Measurements from ENCODE around the gene DOCK2. TPM values are rescaled to one million over a fixed set of nuclear protein-coding genes. Genes with fewer than 3 reads are reported as not detected.

The DOCK2 gene
- total RNA-seq, 1 donor from 2014 or later, result 1.1 TPM

DNA sequence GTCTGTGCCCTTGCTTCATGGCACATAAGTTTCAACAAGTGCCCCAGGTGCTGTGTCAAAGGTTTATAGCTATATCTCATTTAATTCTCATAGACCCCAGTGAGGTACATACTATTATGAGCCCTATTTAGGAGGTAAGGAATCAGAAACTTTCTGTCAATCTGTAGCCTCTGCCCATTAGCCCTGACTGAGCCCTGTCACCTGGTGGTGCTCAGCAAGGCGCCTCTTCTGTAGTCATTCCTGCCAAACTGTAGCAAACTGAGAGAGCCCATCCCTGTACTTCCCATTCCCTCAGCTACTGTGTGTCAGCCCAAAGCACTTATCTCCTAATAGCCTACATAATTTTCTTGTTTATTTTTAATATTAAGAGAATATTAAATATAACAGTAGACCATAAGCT lies 422.1 kb downstream of the DOCK2 start:
- DNase-seq (ENCODE audit: low spot score), result no peak
- no peaks in the 10 kb centered on the region for H3K36me3 ChIP-seq
- no peak overlapping the region for H3K27ac ChIP-seq
- no peaks in the 10 kb centered on the region for H3K79me2 ChIP-seq (ENCODE audit: low read depth)
- no peaks in the 10 kb centered on the region for H4K20me1 ChIP-seq (ENCODE audit: low read depth)
- no peaks in the 10 kb centered on the region for H3K4me1 ChIP-seq
- Mint-ChIP-seq H3K9me3 (no peaks in the 10 kb centered on the region), H3K27me3 (ENCODE audit: insufficient read depth, low read depth) (peaks cover 2% of the 10 kb centered on the region), H3K4me1 (no peaks in the 10 kb centered on the region), H3K4me3 (no peak overlapping the region), H3K27ac (no peak overlapping the region), H3K36me3 (no peaks in the 10 kb centered on the region)
- no peak overlapping the region for H3K4me3 ChIP-seq
- H3K9me3 ChIP-seq (ENCODE audit: low read depth), result no peaks in the 10 kb centered on the region
- no peak overlapping the region for H3K9ac ChIP-seq
- H3K4me2 ChIP-seq, result no peak overlapping the region
- no peak for TF ChIP-seq EZH2 (IDR thresholded peaks at IDR 0.05)
- no peak for TF ChIP-seq EZH2phosphoT487 (IDR thresholded peaks at IDR 0.05)
- TF ChIP-seq, protein P1, sequence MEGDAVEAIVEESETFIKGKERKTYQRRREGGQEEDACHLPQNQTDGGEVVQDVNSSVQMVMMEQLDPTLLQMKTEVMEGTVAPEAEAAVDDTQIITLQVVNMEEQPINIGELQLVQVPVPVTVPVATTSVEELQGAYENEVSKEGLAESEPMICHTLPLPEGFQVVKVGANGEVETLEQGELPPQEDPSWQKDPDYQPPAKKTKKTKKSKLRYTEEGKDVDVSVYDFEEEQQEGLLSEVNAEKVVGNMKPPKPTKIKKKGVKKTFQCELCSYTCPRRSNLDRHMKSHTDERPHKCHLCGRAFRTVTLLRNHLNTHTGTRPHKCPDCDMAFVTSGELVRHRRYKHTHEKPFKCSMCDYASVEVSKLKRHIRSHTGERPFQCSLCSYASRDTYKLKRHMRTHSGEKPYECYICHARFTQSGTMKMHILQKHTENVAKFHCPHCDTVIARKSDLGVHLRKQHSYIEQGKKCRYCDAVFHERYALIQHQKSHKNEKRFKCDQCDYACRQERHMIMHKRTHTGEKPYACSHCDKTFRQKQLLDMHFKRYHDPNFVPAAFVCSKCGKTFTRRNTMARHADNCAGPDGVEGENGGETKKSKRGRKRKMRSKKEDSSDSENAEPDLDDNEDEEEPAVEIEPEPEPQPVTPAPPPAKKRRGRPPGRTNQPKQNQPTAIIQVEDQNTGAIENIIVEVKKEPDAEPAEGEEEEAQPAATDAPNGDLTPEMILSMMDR (IDR thresholded peaks at IDR 0.05), result no peak
- H3K27me3 ChIP-seq, result no peaks in the 10 kb centered on the region
- no peak overlapping the region for H2AFZ ChIP-seq (replicated peaks)
- no peaks in the 10 kb centered on the region for H3F3A ChIP-seq (ENCODE audit: low read depth)

DNA sequence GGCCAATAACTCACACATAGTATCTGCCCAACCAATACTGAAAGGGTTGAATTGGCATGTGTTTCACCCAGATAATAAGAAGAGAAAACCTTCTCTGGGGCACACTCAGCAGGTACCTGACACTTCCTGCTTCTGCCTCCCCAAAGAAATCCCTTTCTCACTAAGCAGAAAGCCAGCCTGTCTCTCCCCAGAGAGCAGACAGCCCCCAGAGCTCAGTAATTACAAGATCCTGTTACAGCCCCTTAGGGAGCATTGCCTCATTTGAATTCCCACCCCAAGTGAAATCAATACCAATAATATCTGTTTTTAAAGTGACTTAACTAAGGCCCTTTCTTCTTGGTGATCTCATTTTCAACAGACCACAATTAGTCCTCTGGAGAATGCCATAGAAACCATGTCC lies 430.1 kb downstream of the DOCK2 start:
- no peak overlapping the region for H2AFZ ChIP-seq (replicated peaks)
- H3K4me3 ChIP-seq, result no peak overlapping the region
- DNase-seq (ENCODE audit: low spot score), result no peak
- Mint-ChIP-seq H3K9me3 (no peaks in the 10 kb centered on the region), H3K4me3 (no peak overlapping the region), H3K4me1 (no peaks in the 10 kb centered on the region), H3K36me3 (no peaks in the 10 kb centered on the region), H3K27ac (no peak overlapping the region), H3K27me3 (ENCODE audit: insufficient read depth, low read depth) (no peaks in the 10 kb centered on the region)
- no peaks in the 10 kb centered on the region for H3K27me3 ChIP-seq
- TF ChIP-seq EZH2 (IDR thresholded peaks at IDR 0.05), result no peak
- TF ChIP-seq, protein P1 (IDR thresholded peaks at IDR 0.05), result no peak
- TF ChIP-seq EZH2phosphoT487 (IDR thresholded peaks at IDR 0.05), result no peak
- H3K36me3 ChIP-seq, result no peaks in the 10 kb centered on the region
- H3K4me2 ChIP-seq, result no peak overlapping the region
- H3K79me2 ChIP-seq (ENCODE audit: low read depth), result no peaks in the 10 kb centered on the region
- no peaks in the 10 kb centered on the region for H4K20me1 ChIP-seq (ENCODE audit: low read depth)
- peaks cover 16% of the 10 kb centered on the region for H3K4me1 ChIP-seq
- no peaks in the 10 kb centered on the region for H3F3A ChIP-seq (ENCODE audit: low read depth)
- H3K9ac ChIP-seq, result no peak overlapping the region
- no peak overlapping the region for H3K27ac ChIP-seq
- no peaks in the 10 kb centered on the region for H3K9me3 ChIP-seq (ENCODE audit: low read depth)

DNA sequence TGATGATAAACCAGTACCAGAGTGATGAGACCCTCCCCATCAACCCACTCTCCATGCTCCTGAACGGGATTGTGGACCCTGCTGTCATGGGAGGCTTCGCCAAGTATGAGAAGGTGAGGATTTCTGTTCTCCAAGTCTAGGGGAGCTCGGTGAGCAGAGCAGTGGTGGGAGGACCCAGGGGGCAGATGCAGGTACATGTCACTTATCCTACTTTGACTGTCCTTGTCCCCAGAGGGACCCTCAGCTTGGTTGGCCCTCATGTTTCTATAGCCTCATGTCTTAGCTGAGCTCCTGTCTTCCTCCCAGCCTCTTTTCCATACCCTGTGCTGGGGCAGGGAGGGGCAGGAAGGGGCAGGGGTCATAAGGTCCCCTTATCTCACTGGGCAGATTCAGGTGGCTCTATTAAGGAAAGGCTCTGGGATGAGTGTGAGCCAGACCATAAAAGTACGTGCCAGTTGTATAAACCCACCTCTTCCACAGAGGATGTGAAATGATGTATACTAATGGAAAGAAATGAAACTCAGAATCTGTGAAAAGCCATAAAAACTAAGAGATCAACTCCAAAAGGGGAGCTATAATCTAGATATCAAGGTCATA lies 430.6 kb downstream of the DOCK2 start:
- no peaks in the 10 kb centered on the region for H3K9me3 ChIP-seq (ENCODE audit: low read depth)
- peaks cover 16% of the 10 kb centered on the region for H3K4me1 ChIP-seq
- H3K36me3 Mint-ChIP-seq, result no peaks in the 10 kb centered on the region
- H3K9me3 Mint-ChIP-seq, result no peaks in the 10 kb centered on the region
- no peaks in the 10 kb centered on the region for H3K79me2 ChIP-seq (ENCODE audit: low read depth)
- no peaks in the 10 kb centered on the region for H3F3A ChIP-seq (ENCODE audit: low read depth)
- H3K27ac ChIP-seq, result no peak overlapping the region
- no peak overlapping the region for H3K27ac Mint-ChIP-seq
- H3K4me2 ChIP-seq, result no peak overlapping the region
- no peaks in the 10 kb centered on the region for H3K4me1 Mint-ChIP-seq
- H3K4me3 Mint-ChIP-seq, result no peak overlapping the region
- no peaks in the 10 kb centered on the region for H3K27me3 Mint-ChIP-seq (ENCODE audit: insufficient read depth, low read depth)
- no peaks in the 10 kb centered on the region for H3K27me3 ChIP-seq
- TF ChIP-seq, protein P1 (IDR thresholded peaks at IDR 0.05), result no peak
- TF ChIP-seq EZH2phosphoT487 (IDR thresholded peaks at IDR 0.05) (no peak), EZH2 (IDR thresholded peaks at IDR 0.05) (no peak)
- no peaks in the 10 kb centered on the region for H4K20me1 ChIP-seq (ENCODE audit: low read depth)
- DNase-seq (ENCODE audit: low spot score), result no peak
- no peaks in the 10 kb centered on the region for H3K36me3 ChIP-seq
- no peak overlapping the region for H3K9ac ChIP-seq
- H2AFZ ChIP-seq (replicated peaks), result no peak overlapping the region
- no peak overlapping the region for H3K4me3 ChIP-seq

Measured in neural progenitor cell (in vitro differentiated cells).